ENCODE results near the gene GABRG3.

The GABRG3 gene

DNA sequence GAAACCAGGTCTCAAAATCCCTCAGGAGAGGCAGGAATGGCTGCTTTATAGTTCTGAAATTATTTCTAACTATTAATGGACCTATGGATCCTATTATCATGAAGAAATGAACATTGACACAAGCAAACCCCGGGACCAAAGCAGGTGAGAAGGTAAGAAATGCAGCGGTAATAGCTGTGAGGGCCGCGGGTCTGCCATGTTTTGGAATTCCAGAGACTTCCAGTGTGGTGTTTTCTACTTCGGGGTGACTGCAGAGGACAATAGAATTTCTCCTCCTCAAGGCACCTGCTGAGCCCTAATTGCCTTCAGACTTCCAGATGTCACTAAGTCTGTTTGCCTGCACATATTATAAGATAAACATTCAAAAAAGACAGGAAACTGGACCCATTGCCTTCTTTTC, 437.4 kb downstream of the GABRG3 start (continued):
- TF ChIP-seq ZNF26 (tag by site-specific recombination; IDR thresholded peaks at IDR 0.05) (no peak), ZNF426 (tag by site-specific recombination; IDR thresholded peaks at IDR 0.05) (no peak), KLF7 (tag by site-specific recombination; IDR thresholded peaks at IDR 0.05; ENCODE audit: borderline replicate concordance) (no peak), ZNF433 (tag by site-specific recombination; IDR thresholded peaks at IDR 0.05; ENCODE audit: low read depth) (no peak), ZNF354C (tag by site-specific recombination; IDR thresholded peaks at IDR 0.05; ENCODE audit: borderline replicate concordance, low read depth) (no peak), ZNF311 (tag by site-specific recombination; IDR thresholded peaks at IDR 0.05; ENCODE audit: borderline replicate concordance) (no peak), HOXD13 (CRISPR knock-in tag; IDR thresholded peaks at IDR 0.05; ENCODE audit: borderline replicate concordance) (no peak)
- TF ChIP-seq, protein P1, sequence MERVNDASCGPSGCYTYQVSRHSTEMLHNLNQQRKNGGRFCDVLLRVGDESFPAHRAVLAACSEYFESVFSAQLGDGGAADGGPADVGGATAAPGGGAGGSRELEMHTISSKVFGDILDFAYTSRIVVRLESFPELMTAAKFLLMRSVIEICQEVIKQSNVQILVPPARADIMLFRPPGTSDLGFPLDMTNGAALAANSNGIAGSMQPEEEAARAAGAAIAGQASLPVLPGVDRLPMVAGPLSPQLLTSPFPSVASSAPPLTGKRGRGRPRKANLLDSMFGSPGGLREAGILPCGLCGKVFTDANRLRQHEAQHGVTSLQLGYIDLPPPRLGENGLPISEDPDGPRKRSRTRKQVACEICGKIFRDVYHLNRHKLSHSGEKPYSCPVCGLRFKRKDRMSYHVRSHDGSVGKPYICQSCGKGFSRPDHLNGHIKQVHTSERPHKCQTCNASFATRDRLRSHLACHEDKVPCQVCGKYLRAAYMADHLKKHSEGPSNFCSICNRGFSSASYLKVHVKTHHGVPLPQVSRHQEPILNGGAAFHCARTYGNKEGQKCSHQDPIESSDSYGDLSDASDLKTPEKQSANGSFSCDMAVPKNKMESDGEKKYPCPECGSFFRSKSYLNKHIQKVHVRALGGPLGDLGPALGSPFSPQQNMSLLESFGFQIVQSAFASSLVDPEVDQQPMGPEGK (tag by site-specific recombination; IDR thresholded peaks at IDR 0.05) = no peak

DNA sequence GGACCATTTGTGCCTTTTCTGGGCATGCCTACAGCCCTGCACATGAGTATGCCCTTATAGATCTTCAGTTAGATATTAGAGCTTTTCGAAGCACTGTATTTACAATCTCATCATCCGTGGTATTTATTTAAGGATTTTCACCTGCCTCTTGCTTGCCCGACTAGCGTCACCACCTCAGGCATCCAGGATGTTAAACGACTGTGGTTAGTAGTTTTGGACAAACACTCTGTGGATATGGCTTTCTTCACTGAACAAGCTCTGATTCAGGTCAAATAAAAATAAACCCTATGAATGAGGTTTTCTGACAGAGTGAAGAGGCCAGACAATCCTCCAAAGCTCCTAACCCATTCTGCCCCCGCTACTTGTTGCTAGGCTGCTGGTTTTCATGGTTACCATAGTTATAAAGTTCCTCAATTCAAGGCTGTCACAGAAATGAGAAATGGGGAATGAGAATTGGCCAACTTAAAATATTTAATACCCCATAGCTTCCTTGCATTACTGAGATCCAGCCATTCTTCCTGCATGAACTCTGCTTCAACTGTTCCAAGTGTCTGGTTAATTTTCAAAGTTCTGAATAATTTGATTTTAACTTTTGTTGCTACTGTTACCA, 440.1 kb downstream of the GABRG3 start:
- H3K27ac ChIP-seq (ENCODE audit: extremely low read depth, low read depth, low read length) = no peak overlapping the region
- CTCF ChIA-PET = no interaction called here
- POLR2A ChIA-PET = no interaction called here
- H3K4me3 ChIP-seq (ENCODE audit: low read depth, low read length) = no peak overlapping the region
- H3K4me1 ChIP-seq (ENCODE audit: control insufficient read depth, insufficient read depth, low read length) = no peaks in the 10 kb centered on the region
- TF ChIP-seq, protein P1 (tag by site-specific recombination; IDR thresholded peaks at IDR 0.05) = no peak
- TF ChIP-seq ZBTB20 (tag by site-specific recombination; IDR thresholded peaks at IDR 0.05) (no peak), KLF10 (tag by site-specific recombination; IDR thresholded peaks at IDR 0.05) (no peak), TRIM28 (IDR thresholded peaks at IDR 0.05; ENCODE audit: borderline replicate concordance, low read length) (no peak), ZNF239 (tag by site-specific recombination; IDR thresholded peaks at IDR 0.05) (no peak), ZNF623 (tag by site-specific recombination; IDR thresholded peaks at IDR 0.05) (no peak), ZNF571 (tag by site-specific recombination; IDR thresholded peaks at IDR 0.05) (no peak), ZNF670 (tag by site-specific recombination; IDR thresholded peaks at IDR 0.05; ENCODE audit: low read depth) (no peak), ZNF777 (tag by site-specific recombination; IDR thresholded peaks at IDR 0.05; ENCODE audit: borderline replicate concordance) (no peak), RBAK (tag by site-specific recombination; IDR thresholded peaks at IDR 0.05) (no peak), ZNF335 (tag by site-specific recombination; conservative IDR thresholded peaks at IDR 0.05) (no peak), ZBTB7A (tag by site-specific recombination; IDR thresholded peaks at IDR 0.05; ENCODE audit: low read depth) (no peak), MYNN (tag by site-specific recombination; IDR thresholded peaks at IDR 0.05; ENCODE audit: borderline replicate concordance) (no peak), ZNF473 (tag by site-specific recombination; IDR thresholded peaks at IDR 0.05) (no peak), SCRT1 (tag by site-specific recombination; IDR thresholded peaks at IDR 0.05; ENCODE audit: borderline replicate concordance) (no peak), ZNF23 (tag by site-specific recombination; IDR thresholded peaks at IDR 0.05; ENCODE audit: borderline replicate concordance) (no peak), ZNF830 (tag by site-specific recombination; IDR thresholded peaks at IDR 0.05; ENCODE audit: low read depth) (no peak)
- no peaks in the 10 kb centered on the region for H3K36me3 ChIP-seq (ENCODE audit: control insufficient read depth in 2 of 2, insufficient read depth in 1 of 2, low read length in 2 of 2)
- no peaks in the 10 kb centered on the region for H3K9me3 ChIP-seq (ENCODE audit: control insufficient read depth, insufficient read depth, low read depth, low read length)
